PC-9 (cell line): ENCODE data around the gene MOV10.

Experiments used
- EZH2 ChIP-seq: fragments of 200-600 bp; sonication (generic); IDR thresholded peaks from 2 replicates; pipeline ENCODE4 v1.8.0; 2017; ENCODE audit warnings: antibody characterized with exemption, low read depth
- TF ChIP-seq, protein P1 (sequence below): fragments of 200-600 bp; sonication (generic); conservative IDR thresholded peaks from 2 replicates; pipeline ENCODE4 v1.6.1; 2017; ENCODE audit warnings: mixed run types, antibody characterized with exemption, mild to moderate bottlenecking, moderate library complexity

DNA sequence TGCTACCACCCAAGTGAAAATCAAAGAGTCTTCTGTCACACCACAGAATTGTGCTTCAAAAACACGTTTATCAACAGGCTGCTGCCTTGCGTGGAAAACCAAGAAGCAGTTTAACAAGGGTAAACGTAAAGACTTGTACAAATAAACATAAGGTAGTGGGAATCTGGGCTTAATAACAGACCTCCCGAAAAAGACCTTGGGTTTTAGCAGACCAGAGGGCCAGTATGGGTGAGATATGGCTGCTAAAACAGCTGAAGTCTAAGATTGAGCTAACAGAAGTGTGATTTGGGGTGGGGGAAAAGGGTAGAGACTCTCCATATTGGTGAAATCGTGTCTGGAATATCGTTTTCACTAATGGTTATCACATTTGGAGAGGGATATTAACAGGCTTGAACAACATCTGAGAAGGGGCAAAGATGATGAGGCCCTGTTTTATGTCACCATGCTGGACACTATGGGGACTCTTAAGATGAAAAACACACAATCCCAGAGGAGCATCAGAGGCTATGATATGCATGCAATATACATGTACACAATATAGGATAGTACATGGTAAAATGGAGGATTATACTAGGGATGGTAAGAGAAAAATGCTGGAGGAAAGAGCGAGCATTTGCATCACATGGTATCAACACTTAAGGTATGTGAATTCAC, 1.4 kb downstream of the MOV10 start:
- TF ChIP-seq, protein P1, sequence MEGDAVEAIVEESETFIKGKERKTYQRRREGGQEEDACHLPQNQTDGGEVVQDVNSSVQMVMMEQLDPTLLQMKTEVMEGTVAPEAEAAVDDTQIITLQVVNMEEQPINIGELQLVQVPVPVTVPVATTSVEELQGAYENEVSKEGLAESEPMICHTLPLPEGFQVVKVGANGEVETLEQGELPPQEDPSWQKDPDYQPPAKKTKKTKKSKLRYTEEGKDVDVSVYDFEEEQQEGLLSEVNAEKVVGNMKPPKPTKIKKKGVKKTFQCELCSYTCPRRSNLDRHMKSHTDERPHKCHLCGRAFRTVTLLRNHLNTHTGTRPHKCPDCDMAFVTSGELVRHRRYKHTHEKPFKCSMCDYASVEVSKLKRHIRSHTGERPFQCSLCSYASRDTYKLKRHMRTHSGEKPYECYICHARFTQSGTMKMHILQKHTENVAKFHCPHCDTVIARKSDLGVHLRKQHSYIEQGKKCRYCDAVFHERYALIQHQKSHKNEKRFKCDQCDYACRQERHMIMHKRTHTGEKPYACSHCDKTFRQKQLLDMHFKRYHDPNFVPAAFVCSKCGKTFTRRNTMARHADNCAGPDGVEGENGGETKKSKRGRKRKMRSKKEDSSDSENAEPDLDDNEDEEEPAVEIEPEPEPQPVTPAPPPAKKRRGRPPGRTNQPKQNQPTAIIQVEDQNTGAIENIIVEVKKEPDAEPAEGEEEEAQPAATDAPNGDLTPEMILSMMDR = no peak
- TF ChIP-seq EZH2 = no peak
